GM19438 (cell line): Measurements from ENCODE around the gene USP2.
A peak's percentile ranks its signal among the peaks of the same experiment; 100 is the strongest.

Experiments
- ATAC-seq: cut with Tn5 transposase; IDR thresholded peaks from one replicate; pipeline ENCODE4 v1.9.1; 2021; ENCODE audit warnings: low read depth; ENCODE audit not compliant: unreplicated experiment

The USP2 gene

GRCh38 chr11:119365071-119365591 lies 16.4 kb downstream of the USP2 start:
- no peak for ATAC-seq

DNA sequence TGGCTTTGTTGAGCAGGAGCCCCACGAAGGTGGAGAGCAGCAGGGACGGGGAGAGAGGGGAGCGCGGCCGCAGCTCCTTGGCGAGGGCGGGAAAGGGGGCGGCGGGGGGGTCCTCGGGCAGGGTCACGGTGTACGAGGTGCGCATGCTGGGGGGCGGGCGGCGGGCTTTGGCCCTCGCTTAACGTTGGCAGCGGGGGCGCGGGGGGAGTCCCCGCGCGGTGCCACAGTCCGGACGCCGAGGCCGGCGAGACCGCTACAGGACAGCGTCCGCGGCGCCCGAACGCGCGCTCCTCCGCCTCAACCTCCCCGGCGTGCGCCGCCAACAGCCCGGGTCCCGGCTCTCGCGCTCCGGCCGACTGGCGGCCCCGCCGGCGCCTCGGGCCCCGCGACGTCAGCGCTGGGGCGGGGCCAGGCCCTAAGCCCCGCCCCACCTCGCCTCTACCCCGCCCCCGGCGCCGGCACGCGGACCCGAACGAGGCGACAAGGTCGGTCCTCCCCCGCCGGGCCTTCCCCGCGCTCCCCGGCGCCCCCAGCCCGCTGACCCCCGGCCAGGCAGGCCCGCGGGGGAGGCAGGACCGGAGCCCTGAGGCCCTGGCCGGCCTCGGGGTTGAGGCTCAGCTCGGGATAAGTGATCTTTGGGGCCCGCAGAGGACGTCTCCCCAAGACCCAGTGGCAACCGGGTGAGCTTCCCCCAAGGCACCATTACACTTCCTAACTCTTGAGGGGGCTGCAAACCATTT lies 17.5 kb downstream of the USP2 start:
- peak; percentile 62 for ATAC-seq

GRCh38 chr11:119363081-119363850 lies 18.2 kb downstream of the USP2 start:
- no peak for ATAC-seq

- no peak for ATAC-seq
These were observed 18.8 kb downstream of the USP2 start for GRCh38 chr11:119362741-119363080.

DNA sequence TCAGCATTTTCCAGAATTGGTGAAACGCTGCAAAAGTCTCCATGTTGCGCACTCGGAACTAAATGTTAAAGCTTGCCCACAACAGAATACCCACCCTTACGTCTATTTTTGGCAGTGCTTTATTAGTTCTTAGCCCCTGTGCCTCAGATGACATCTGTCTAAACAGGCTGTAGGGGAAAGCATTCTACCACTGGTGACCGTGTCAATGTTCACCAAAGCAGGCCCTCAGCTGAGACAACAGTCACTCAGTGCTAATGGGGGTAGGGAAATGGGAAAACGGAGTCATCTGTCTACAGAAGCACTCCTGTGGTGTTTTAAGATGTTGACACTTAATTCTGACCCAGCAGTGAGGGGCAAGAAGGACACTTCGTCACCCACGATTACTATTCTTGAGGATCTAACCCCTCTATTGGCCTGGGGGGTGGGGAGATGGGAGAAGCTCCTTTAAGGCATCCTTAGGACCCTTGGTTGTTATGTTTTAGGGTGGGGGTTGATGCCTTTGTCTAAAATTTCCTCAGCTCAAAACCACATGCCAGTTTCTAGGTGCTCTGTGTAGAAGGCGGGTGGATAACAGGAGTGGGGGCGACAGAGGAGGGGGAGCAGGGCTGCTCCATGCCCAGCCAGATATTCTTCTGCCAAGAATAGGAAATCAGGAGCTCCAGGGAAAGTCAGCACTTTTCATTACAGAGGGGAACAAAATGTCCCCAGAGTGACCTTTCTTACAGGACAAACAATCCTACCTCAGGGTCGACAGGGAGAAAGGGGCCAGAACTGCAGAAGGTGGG lies 19.4 kb downstream of the USP2 start:
- ATAC-seq: no peak

GRCh38 chr11:119361056-119361787 lies 20.3 kb downstream of the USP2 start:
- ATAC-seq: no peak

DNA sequence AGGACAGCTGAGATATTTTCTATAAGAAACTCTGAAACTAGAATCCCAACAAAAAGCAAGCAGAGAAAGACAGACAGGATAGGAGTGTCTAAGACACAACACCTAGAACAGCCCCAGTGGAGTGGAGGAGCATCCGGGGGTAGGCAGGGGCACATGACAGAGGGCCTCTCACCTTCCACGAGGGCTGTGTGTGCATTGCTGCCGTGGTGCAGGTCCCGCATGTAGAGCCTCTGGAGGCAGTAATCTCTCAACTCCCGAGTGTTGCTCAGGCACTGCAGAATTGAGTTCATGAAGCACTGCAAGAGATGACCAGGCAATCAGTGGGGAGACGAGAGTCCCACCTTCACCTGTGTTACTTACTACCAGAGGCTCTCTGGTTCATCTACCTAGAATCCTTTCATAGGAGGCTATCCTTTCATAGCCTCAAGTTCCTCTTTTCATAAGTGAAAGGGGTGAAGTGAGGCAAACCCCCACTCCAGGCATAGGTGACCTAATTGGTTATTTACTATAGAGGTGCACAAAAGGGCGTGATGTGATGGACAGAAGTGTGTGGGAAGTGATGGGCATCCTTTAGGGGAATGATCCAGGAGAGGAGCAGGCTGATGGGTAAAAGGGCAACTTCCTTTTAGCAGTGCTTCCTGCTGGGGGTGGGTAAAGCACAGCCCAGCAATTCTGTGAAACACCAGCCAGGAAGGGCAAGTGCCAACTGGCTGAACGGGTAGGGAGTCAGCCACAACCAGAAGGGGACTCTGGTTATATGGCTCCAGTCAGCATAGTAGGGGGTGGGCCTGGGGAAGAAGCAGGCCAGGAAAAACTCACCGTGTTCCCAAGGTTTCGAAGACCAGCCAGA lies 21.9 kb downstream of the USP2 start:
- ATAC-seq: no peak

DNA sequence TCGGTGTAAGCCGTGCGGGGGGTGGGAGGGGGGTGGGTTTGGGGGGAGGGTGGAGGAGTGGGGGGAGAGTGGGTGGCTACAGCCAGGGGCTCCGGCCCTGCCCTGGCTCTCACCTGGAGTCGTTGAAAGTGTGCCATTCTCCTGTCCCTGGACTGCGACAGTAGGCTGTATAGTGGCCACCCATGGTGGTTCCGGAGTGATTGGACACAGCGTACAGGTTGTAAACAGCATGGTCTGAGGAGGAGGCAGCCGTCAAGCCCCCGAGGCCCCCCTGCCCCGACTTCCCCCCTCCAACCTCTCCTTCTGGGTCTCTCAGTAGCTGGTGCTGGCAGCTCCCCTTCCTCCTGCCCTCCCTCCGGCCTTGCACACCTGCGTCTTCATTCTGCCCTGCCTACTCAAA lies 24.4 kb downstream of the USP2 start:
- ATAC-seq: no peak

- ATAC-seq: no peak
These were observed 25.0 kb downstream of the USP2 start for GRCh38 chr11:119356349-119357031.

- no peak for ATAC-seq
These were observed 26.2 kb downstream of the USP2 start for GRCh38 chr11:119355091-119355843.

DNA sequence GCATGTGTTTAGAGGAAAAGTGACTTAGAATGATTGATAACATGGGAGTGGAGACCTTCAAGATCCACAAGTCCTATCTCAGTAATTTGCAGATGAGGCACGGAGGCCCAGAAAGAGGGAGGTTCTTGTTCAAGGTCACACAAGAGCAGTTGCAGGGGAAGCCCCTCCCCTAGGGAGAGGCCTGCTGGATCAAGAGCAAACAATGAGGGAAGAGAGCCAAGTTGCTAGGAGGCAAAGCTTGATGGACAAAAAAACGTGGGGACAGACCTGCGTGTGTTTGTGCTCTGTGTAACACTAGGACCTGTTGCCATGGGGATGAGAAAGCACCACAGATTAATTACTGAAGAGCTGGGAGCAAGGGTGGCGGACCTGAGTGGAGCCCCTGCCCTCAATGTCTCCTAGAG lies 28.6 kb downstream of the USP2 start:
- no peak for ATAC-seq

DNA sequence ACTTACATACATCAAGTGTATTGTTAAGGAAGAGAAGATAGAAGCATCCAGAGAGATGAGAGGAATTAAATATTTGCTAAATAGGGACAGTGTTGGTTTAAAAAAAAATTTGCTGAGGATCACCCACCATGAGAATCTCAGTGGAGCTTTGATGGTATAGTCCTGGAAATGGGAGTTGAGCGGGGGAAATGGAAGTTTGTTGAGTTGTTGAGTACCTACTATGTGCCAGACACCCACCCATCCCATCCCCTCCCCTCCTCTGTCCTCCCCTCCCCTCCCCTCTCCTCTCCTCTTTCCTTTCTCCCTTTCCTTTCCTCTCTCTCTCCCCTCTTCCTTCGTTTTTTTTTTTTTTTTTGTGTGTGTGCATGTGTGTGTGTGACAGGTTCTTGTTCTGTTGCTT lies 30.3 kb downstream of the USP2 start:
- no peak for ATAC-seq

- no peak for ATAC-seq
These were observed 31.2 kb downstream of the USP2 start for GRCh38 chr11:119350302-119350701.

GRCh38 chr11:119347940-119348605 lies 33.4 kb downstream of the USP2 start:
- ATAC-seq: no peak

DNA sequence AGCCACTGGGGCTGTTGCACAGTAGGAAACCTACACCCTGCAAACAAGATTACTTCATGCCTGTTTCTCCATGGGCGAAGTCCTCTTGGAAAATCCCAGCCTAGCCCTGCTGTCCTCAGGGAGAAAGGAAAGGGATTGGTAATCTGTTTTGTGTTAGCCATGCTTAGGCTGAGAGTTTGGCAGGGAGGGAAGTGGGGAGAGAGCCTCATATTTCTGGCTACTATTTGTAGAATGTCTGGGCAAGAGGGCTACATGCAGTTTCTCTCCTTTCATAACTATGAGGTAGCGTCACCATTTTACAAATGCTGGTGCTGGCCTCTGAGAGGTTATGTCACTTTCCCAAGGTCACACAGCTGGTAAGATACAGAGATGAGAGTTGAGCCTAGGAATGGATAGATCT lies 34.2 kb downstream of the USP2 start:
- no peak for ATAC-seq

- ATAC-seq: no peak
These were observed 34.9 kb downstream of the USP2 start, which contains the start of gene MFRP for GRCh38 chr11:119346605-119347004. Gene MFRP, minus strand, starts transcription at chr11:119346705. Its CDS starts 192 bp downstream, at chr11:119346513.

DNA sequence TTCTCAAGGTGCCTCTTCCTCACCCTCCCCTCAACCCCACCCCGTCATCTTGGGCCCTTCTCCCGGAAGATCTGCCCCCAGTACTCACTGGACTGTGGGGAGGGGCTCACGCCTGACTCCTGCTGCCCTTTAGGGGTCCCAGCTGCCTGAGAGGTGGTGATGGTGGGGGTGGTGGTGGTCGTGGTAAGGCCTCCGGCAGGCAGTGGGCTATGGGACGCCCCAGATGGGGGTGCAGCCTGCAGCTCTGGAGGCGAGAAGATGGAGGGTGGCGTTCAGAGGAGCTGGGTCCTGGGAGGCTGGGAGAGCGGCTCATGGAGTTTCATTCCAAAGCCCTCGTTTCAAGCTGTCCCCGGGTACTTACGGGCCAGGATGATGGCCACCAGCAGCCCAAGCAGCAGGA lies 35.8 kb downstream of the USP2 start:
- no peak for ATAC-seq
